ENCODE data around the gene NSMCE1.

- TF ChIP-seq EZH2 (IDR thresholded peaks at IDR 0.05; ENCODE audit: borderline replicate concordance, low read depth, low read length, severe bottlenecking), result no peak
- no peak for TF ChIP-seq CTCF (IDR thresholded peaks at IDR 0.05; ENCODE audit: borderline replicate concordance, extremely low read depth, low read length, poor library complexity, severe bottlenecking)
Observed at GRCh38 chr16:27220120-27220519, 48.5 kb downstream of the NSMCE1 start.
